Stimulated activated CD8-positive, alpha-beta memory T cell treated with anti-CD3 and anti-CD28 coated beads, Interleukin-7, amount 100 ng/mL, for 24 hours (primary cell): ENCODE results near the gene DDRGK1.
"Not testable (repeated sequence)": the region's sequence is repeated elsewhere in the genome, so short reads cannot be mapped to it uniquely, and the experiment has no call there.

Experiments used
- DNase-seq: peaks from one replicate; pipeline ENCODE4 v3.0.0-alpha.2; 2020; ENCODE audit warnings: low read depth

Gene DDRGK1

GRCh38 chr20:3215359-3215917 lies 11.0 kb upstream of the DDRGK1 start:
- DNase-seq = not testable (repeated sequence)

- DNase-seq = no peak
Observed at GRCh38 chr20:3213226-3213625, 8.7 kb upstream of the DDRGK1 start.

- no peak for DNase-seq
Observed at GRCh38 chr20:3210346-3210745, 5.9 kb upstream of the DDRGK1 start.

DNA sequence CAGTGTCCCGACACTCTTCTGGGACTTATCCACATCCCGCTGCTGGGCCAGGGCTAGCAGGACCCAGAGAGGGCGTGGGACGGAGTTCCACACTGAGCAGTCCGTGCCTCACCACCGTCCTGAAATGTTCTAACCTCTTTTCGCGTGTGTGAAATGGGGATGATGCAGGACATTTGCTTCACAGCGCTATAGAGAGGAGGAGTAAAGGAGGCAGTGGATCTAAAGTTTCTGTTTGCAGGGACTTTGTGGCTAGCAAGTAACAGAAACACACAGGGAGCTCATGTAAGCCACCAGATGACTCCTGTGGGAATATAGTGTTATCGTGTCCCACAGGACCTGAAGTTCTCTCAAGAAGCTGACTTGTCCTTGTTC lies 5.5 kb upstream of the DDRGK1 start:
- DNase-seq = no peak

GRCh38 chr20:3209257-3209945 lies 4.9 kb upstream of the DDRGK1 start, which contains the start of gene ITPA:
ITPA (plus strand) TSS chr20:3209498; CDS start chr20:3209552, 54 bp downstream.
- peak; percentile 38 for DNase-seq

GRCh38 chr20:3208786-3209256 lies 4.3 kb upstream of the DDRGK1 start:
- DNase-seq = no peak

DNA sequence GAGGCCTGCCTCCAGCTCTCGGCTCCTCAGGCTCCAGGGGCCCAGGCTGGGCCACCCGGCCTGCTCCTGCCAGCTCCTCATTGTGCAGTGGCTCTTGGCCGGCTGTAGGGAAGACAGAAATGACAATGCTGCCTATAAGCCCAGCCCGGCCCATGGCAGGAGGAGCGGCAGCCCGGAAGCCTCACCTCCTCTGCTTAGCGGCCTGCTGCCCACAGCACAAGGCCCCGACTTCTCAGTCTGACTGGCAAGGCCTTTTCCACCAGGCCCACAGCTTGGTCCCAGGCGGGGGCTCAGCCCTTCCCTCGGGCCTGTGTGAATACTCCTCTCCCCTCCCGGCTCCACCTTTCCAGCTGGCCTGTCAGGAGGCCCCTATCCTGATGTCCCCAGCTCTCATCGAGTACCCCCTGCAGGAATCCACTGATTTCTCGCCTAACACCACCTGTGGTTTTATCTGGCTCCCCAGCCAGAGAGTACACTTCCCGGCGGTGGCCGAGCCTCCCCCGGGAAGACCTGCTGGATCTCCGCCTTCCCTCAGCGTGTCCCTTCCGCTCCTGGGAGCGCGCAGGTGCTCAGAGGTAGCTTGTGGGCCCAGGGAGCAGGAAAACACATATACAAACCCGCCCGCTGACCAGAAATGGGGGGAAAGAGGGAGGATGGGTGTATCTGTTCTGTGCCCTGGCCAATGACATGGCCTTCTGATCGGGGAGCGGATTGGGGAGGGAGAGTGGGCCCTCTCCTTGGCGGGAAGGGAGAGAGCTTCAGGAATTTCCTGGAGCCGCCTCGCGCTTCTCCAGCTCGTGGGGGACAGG lies 963 bp downstream of the DDRGK1 start:
- DNase-seq = no peak

DNA sequence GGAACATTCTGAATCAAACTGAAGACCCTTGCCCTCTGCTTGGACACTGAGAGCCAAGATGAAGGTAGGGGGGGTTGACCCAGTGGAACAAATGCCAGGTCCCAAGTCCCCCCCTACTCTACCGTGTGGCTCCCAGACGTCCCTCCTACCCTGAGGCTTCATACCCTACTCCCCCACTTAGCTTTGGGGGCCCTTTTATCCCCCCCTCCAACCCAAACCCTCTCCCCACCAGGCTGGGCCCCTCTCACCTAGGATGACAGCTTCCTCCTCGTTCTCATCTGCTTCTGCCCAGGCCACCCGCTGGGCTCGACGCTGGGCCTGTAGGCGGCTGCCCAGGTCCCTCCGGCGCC lies 1.5 kb downstream of the DDRGK1 start:
- DNase-seq = no peak

- DNase-seq = no peak
Observed at GRCh38 chr20:3199976-3200755, 4.3 kb downstream of the DDRGK1 start.

DNA sequence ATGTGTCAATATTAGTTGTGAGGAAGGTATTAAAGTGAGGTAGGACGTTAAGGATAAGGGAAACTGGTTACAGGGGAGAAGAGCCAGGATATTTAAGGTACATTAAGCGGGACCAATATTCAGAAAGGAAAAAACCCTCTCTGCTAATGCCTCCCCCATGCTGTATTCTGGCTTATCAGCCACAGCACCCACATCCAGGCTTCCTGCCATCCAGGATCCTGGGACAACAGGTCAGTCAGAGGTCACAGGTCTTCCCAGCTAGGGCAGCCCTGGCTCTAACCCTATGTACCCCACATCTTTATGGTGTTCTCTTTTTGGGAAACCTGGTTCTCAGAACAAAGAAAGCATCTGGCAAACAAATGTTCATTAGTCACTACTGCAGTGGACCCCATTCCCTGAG lies 5.3 kb downstream of the DDRGK1 start:
- DNase-seq = no peak

DNA sequence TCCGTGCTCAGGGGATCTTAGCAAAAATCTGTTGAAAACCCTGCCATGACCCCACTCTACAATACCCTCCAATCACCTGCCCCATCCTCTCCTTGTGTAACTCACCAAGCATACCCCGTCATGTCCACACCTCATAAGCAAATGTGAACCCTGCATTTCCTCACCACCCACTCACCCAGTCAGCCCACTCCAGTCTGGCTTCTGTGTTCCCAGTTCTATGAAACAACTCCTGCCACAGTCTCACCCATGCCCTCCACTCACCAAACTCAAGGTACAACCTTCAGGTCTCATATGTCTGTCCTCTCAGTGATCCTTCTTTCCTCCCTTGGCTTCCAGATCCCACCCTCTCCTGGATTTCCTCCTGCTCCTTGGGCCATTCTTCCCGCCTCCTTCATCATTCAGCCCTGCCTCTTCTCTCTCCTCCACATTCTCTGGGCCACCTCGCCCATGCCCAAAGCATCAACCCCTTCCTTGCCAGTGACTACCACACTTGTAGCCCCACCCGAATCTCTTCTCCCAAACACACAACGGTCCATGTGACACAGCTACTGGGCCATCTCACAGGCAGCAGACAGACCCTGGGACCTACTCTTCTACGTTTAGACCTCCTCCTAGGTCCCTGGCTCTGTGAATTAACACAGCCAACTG lies 8.8 kb downstream of the DDRGK1 start:
- no peak for DNase-seq

GRCh38 chr20:3194617-3195280 lies 9.7 kb downstream of the DDRGK1 start:
- no peak for DNase-seq

- no peak for DNase-seq
Observed at GRCh38 chr20:3193806-3194616, 10.5 kb downstream of the DDRGK1 start.

DNA sequence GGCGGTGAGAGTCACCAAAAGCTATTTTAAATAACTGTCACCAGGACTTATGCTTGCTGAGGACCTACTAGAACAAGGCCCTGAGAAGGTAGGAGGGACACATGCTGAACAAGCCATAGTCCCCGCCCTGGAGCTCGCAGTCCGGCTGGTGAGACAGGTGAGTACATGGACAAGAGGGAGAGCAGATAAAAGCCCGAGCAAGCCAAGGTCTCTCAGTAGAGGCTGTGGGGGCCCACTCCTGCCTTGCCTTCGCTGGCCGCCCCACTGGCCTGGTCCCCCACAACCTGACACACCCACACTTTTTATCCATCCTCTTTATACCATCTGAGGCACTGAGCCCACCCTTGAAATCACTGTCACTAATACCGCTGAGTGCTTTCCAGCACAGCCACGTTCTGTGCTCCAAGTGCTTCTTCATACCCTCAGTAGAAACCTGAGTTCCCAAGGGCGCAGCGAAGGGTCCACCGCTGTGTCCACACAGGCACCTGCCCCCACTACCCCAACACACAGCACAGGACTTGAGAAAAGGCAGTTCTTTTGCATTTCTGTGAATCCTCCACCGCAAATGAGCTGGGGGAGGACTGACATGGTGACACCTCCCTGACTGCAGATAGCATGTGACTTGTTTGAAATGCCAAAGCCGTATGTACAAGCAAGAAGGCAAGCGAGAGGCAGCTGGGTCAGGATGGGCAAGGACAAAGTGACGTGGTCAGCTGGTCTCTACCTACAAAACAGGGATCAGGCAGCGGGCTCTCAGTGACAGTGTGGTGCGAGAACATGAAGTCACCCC lies 12.1 kb downstream of the DDRGK1 start:
- no peak for DNase-seq

- no peak for DNase-seq
Observed at GRCh38 chr20:3190681-3191111, 13.8 kb downstream of the DDRGK1 start.

DNA sequence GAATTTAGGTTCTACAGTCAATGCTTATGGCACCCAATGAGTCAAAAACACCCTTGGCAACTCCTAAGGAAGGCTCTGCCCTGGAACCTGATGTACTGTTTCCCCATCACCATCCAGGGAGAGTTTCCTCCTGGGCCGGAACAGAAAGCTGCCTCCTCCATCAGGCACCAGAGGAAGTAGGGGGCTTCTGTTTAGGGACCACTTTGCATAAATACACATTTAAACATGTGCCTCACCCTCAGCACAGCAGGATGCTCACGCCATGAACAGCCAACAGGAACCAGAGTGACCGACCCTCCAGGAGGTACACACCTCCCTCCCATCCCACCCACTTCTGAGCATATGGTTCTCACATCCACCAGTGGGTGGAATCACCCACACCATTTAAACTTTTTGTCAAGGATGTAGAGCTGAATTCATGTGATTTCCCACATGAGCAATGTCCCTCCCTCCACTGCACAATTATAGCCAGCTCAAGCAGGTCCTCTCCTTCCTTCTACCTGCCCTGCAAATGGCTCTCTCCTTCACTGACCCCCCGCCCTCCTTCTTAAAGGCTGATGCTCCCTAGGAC lies 14.8 kb downstream of the DDRGK1 start:
- no peak for DNase-seq

- DNase-seq = no peak
Observed at GRCh38 chr20:3188823-3189413, 15.6 kb downstream of the DDRGK1 start.

- DNase-seq = not testable (repeated sequence)
Observed at GRCh38 chr20:3187861-3188260, 16.6 kb downstream of the DDRGK1 start.
